Stomach (tissue), 4 donors: Measurements from ENCODE around the gene ATP6V1B1.

Experiments used
- POLR2A ChIP-seq, 4 donors: fragments of 450-650 bp; IDR thresholded peaks; one replicate each; pipeline ENCODE4 v1.6.1; 2016; ENCODE audit warnings: antibody characterized with exemption in 4 of 4, control low read depth in 2 of 4, mild to moderate bottlenecking in 1 of 4, moderate library complexity in 1 of 4
- POLR2AphosphoS5 ChIP-seq, 3 donors: sonication (generic); formaldehyde crosslinking; IDR thresholded peaks; one replicate each; pipeline ENCODE4 v1.6.1; 2016; ENCODE audit warnings: antibody characterized with exemption in 3 of 3
- TF ChIP-seq, protein P1 (sequence below), 7 experiments: fragments of 450-650 bp in 4 of 7; fragments of 200-600 bp in 3 of 7; sonication (generic) in 3 of 7; IDR thresholded peaks; one replicate each; pipeline ENCODE4 v1.5.1; 2016 to 2019; ENCODE audit warnings: antibody characterized with exemption in 7 of 7, control low read depth in 2 of 7, mild to moderate bottlenecking in 1 of 7

DNA sequence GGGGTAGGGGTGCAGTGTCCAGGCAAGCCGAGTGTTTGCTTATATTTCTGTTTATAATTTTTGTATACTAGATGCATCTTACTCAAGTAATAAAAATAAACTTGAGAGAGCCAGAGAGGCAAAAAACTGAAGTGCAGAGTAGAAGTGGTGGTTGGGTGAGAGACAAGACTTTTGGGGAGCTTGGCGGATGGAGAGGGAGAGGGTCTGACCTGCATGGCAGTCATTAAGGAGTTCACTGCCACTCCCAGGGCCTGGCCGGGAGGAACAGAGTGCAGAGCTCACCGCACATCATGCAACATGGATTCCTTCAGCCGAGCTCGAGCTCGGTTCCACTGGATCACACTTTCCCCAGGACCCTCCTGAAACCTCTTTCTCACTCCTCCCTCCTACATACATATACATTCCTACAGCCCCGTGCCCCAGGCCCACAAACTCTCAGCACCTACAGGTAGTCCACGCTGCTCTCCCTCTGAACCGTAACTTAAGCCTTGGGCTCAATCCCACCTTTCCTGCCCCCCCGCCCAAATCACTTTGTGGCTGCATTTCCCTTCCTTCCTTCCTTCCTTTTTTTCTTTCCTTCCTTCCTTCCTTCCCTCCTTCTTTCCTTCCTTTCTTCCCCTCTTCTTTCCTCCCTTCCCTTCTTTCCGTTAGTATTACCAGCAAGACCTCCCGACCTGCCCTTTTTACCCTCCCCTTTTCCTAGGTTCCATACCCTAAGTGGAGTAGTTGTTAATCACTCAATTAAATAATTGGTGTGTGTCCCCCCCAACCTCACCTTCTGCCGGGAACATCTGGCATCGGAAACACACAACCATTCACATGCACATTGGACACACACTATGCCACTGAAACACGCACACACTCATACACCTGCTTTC, 37.1 kb upstream of the ATP6V1B1 start:
- TF ChIP-seq, protein P1, sequence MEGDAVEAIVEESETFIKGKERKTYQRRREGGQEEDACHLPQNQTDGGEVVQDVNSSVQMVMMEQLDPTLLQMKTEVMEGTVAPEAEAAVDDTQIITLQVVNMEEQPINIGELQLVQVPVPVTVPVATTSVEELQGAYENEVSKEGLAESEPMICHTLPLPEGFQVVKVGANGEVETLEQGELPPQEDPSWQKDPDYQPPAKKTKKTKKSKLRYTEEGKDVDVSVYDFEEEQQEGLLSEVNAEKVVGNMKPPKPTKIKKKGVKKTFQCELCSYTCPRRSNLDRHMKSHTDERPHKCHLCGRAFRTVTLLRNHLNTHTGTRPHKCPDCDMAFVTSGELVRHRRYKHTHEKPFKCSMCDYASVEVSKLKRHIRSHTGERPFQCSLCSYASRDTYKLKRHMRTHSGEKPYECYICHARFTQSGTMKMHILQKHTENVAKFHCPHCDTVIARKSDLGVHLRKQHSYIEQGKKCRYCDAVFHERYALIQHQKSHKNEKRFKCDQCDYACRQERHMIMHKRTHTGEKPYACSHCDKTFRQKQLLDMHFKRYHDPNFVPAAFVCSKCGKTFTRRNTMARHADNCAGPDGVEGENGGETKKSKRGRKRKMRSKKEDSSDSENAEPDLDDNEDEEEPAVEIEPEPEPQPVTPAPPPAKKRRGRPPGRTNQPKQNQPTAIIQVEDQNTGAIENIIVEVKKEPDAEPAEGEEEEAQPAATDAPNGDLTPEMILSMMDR (IDR thresholded peaks at IDR 0.05) = no peak
- TF ChIP-seq POLR2A (IDR thresholded peaks at IDR 0.05) (no peak), POLR2AphosphoS5 (IDR thresholded peaks at IDR 0.05) (no peak)
